GM10847 (cell line): ENCODE measurements around the gene CLNK.

Experiments used
- POLR2A ChIP-seq: IDR thresholded peaks from 2 replicates; pipeline ENCODE4 v1.6.1; 2011; ENCODE audit not compliant: insufficient read length; ENCODE audit errors: extremely low read depth

Gene CLNK

DNA sequence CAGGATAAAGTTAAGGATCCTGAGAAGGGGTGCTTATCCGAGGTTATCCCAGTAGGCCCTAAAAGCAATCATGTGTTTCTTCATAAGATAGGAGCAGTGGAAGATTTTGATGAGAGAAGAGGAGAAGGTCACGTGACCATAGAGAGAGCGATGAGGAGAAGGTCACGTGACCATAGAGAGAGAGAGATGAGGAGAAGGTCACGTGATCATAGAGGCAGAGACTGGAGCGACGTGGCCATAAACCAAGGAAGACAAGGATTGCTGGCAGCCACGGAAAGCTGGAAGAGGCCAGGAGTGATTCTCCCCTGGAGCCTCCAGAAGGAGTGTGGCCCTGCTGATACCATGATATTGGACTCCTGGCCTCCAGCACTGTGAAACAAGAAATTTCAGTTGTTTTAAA is 188.9 kb downstream of the CLNK start:
- no peak for TF ChIP-seq POLR2A

DNA sequence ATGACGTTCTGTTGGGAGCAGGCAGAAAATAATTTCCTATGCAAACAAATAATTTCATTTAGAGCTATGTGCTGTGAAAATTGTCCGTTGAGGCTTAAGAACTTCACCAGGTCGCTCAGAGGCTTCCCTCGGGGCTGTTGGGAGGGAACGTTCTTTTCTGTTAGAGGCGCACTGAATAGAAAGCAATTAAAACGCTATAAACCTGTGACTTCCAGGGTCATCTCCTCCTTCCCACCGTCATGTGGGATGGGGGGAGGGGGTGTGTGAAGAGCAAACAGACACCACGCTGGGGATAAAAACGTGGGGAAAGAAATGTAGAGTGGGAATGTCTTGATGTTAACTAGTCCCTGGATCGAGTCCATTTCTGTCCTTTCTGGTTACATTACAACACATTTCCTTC is 192.1 kb downstream of the CLNK start:
- TF ChIP-seq POLR2A = no peak

DNA sequence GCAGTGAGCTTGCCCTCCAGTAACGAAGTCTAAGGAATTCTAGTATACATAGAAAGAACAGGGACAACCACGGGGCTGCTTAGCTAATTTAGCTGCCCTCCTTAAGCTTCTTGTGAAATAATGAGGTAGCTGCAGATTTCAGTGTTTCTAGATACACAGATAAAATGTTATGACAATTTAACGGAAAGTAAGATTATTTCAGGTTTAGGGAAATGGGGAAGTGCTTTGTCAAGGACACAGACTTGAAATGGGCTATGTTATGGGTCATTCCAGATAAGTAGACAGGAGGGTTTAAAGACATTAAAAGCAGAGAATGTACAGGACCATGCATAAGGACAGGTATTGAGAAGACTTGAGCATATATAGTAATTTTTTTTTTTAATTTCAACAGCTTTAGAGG is 193.2 kb downstream of the CLNK start:
- no peak for TF ChIP-seq POLR2A

DNA sequence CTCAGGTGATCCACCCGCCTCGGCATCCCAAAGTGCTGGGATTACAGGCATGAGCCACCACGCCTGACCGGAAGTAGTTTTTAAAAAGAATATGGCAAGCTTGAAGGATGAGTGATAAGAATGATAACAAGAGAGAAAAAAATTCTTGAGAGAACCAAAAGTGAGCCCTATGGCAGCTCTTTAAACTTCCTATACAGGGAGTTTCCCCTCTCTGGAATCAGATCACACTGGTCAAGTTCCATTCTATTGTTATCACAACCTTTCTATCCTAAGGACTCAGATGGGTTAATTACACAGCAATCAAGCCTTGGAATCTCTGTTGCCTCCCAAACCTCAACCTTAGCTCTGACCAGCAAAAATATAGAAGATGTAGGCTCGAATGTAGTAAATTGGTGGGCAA is 193.6 kb downstream of the CLNK start:
- TF ChIP-seq POLR2A = no peak

DNA sequence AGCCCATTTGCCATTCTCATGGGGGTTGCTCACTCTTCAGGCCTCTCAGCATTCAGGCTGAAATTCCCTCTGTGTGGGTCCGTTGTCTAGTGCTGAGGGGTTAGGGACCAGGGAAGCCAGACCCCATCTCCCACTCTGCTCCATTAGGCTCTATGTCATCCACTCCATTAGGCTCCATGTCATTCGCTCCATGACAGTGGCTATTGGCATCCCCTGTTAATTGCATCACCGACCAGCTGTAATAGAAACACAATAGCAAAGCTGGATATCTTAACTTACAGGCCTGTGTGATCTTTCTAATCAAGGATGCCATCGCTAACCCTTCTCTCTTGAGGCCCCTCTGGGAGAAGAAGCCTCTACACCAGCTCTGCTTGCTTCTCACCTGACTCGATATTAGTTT is 201.7 kb downstream of the CLNK start:
- no peak for TF ChIP-seq POLR2A

DNA sequence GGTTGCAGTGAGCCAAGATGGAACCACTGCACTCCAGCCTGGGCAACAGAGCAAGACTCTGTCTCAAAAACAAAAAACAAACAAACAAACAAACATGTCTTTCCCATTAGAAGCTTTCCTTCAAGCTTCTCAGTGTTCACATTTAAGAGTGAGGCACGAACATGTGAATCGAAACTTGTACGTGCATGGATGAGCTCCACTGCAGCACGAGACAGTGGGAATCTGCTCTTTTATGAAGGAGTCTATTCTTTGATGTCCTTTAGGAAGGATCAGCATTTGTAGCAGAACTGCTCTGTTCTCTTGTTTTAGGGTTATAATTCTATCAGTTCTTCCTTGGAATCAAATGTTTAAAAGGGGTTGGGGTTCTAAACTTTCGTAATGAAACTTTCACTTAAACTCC is 204.0 kb downstream of the CLNK start:
- no peak for TF ChIP-seq POLR2A

DNA sequence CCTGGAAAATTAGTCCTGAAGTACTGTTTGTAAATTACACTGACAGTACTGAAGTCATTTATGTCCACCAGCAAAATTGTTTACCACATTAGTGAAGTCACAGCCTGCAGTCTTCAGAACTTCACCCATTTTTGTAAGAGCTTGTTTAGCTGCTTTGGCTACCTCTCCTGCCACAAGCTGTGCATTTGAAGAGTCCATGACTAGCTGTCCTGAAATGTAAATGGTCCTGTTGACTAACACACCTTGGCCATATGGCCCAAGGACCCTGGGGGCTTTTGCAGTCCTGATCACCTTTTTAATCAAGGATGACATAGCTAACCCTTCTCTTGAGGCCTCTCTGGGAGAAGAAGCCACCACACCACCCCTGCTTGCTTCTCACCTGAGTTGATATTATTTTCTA is 205.9 kb downstream of the CLNK start:
- TF ChIP-seq POLR2A = no peak

DNA sequence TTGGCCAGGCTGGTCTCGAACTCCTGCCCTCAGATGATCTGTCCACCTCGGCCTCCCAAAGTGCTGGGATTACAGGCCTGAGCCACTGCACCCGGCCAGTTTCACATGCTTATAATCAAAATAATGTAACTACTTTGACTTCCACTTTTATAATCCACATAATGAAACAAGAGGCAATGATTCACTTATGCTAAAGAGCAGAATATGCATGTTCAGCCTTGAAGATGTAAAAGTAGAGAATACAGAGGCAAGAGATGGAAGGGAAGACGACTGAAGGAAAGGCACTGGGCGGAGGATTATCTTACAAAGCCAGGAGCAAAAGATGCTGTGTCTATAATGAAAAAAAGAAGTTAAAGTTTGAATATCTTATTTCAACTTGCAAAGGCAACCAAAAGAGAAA is 214.1 kb downstream of the CLNK start:
- TF ChIP-seq POLR2A = no peak

DNA sequence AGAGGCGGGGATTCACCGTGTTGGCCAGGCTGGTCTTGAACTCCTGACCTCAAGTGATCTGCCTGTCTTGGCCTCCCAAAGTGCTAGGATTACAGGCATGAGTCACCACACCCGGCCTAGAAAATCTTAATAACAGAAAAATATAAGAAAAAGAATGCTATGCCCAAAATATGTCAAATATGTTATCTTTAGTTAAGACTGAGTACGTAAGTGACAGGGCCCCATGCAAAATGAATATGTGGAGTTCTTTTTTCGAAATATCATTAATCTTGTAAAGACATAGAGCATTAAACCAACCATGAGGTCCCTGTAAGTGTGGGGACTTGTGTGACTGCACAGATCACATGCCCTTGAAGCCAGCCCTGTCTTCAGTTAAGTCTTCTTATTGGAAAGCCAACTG is 218.4 kb downstream of the CLNK start:
- no peak for TF ChIP-seq POLR2A

DNA sequence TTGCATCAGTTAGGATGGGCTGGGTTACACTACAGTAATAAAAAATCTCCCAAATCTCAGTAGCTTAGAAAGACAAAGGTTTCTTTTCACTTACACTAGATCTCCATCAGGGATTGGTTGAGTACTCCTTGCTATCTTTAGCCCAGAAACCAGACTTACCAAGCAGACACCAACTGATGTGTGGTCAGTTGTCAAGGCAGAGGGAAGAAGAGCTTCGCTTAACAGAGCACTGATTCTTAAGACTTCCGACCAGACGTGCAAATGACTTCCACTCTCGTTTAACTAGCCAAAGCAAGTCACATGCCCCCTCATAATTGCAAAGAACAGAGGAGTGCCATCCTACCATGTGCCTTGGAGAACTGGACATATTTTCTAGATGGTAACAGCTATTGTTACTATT is 221.7 kb downstream of the CLNK start:
- no peak for TF ChIP-seq POLR2A

DNA sequence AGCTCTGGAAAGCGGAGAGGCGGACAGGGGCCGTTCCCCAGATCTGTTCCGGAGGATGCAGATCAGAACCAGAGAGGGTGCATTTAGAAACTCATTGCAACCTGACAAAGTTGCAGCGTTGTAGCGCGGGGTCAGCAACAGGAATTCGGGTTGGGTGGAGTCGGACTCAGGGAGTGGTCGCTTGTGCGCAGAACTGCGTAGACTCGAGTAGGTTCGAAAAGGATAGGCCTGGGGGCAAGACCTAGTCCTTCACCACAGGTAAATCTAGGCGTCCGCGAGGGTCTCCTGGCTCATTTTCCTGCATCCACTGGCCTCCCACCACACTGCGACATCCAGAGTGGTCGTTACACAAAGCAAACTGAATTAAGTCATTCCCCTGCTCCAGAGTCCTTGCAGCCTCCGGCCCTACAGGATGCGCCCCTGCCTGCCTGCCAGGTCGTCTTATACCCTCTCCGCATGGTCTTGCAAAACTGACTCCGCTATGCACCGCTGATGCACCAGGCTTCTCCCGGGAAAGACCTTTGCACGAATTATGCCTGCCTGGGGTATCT is 222.6 kb downstream of the CLNK start:
- TF ChIP-seq POLR2A = no peak

DNA sequence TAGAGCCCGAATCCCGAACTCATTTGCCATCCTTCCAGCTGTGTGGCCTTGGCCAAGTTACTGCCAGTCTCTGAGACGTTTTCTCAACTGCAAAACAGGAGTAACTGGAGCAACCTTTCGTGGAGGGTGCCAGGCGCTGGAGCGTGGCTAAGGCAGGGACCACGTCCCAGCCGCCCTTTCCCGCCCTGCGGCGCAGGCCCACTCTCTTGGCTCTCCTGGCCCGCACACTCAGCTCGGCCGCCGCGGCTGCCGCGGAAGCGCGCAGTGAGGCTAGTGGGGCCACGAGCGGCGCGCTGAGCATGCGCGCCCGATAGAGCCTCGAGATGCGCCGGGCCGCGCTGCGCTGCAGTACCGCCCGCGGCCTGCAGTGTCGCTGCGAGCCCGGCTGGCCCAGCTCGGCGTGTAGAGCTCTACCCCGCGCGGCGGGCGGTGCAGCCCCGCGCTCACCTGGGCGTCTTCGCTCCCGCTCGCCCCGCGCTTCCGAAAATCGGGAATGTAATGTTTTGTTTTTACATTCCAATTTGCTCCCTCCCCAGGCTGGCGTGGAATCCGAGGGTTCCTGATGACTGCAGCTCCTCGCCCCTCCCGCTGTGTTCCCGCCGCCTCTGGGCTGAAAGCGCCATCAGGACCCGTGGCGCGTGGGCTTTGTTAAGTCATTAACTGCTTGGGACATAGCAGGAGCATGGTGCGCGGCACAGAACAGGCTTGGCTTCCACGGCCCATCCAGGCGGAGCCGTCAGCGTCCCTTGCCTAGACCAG is 223.3 kb downstream of the CLNK start:
- TF ChIP-seq POLR2A = peak; percentile 27

DNA sequence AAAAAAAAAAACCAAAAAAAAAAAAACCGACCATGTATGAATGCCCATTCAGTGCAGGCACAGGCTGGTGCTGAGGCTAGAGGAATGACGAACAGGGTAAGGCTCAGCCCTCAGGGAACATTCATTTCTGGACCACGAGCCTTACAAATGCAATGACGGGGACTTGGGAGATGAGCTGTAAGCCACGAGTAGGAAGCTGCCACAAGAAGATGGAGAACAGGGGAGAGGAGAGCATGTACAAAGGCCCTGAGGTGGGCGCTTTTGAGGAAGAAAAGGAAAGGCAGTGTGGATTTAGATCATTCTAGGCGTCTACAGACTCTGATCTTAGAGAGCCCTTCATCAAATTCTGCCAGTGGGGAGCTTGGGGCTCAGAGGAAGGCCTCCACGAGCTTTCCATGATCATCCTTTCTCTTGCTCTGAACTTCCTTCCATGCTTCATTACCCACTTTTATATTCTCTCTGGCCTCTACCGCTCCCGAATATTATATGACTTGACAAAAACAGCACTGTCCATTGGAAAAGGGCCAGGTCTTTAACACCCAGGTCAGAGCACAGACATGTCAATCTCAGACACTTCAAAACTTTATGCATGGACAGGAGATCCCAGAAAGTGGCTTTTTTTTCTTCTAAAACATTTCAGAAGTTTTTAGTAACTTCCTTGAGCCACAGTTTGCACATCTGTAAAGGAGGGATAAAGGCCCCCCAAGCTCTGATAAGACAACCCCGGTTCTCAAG is 224.1 kb downstream of the CLNK start:
- TF ChIP-seq POLR2A = no peak

DNA sequence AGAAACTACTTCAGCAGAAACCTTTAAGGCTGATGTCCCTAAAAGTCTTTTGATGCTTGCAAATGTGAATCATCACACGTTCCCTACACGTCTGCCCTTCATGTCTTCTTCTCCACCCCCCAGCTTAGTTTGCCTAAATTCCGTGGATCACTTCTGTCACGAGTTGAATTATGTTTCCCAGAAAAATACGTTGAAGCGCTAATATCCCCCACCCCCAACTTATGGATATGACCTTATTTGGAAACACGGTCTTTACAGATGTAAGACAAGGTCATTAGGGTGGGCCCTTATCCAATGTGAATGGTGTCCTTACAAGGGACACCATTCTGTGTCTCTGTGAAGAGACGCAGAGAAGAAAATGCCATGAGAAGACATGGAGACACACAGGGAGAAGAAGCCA is 225.3 kb downstream of the CLNK start:
- TF ChIP-seq POLR2A = no peak

DNA sequence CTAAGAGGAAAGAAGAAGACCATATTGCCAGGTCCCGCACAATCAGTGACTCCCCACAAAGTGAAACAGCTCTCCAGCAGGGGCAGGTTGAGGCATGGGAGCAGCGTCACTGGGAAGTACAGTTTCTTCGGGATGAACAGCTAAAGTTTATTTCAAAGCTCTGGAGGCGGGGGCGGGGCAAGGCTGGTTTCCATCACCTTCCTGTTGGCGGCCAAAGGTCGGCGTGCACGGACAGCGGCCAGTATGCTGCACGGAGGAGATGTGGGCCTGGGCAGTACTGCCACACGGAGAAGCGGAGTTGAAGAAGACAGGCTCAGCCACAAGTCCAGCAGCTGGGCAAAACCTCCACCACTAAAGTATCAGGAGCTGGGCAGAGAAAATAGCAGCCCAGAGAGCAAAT is 226.4 kb downstream of the CLNK start:
- TF ChIP-seq POLR2A = no peak

DNA sequence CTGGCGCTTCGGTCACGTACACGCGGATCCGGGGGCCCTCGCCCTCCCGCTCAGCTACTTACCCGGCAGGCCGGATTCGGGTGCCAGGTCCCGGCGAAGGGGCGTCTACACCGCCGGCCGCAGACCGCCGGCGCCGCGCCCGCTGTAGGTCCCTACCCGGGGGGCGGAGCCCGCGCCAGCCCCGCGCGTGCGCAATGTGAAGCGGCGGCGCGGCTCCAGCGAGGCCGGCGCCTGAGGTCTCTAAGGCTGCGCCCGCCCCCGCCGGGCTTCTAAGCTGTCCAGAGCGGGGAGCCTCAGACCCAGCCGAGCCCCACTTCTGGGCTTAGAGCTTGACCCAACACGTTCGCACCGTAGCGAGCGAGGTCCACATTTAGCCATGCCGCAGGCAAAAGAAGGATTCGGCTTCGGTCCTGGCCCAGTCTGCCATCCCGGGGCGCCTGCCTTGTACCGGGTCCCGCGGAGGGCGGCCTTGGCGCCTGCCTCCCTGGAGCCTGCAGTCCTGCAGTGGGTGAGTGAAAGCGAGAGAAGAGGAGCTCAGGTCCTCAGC is 227.2 kb downstream of the CLNK start, which contains the start of gene ZNF518B:
ZNF518B (minus strand) TSS at position 172 of the 547 bp plus-strand sequence. CDS start 11,098 bp downstream, outside the sequence.
- TF ChIP-seq POLR2A = peak; percentile 36
